ENCODE measurements around the gene RAB1A. TPM values are rescaled to one million over a fixed set of nuclear protein-coding genes. Genes with fewer than 3 reads are reported as not detected.

The RAB1A gene
- total and polyA plus RNA-seq, 9 of the 15 experiments (the other 6 are each of a cell fraction or from before 2014, with no cell fraction given): 43.8 to 163 (median 67.7) TPM

DNA sequence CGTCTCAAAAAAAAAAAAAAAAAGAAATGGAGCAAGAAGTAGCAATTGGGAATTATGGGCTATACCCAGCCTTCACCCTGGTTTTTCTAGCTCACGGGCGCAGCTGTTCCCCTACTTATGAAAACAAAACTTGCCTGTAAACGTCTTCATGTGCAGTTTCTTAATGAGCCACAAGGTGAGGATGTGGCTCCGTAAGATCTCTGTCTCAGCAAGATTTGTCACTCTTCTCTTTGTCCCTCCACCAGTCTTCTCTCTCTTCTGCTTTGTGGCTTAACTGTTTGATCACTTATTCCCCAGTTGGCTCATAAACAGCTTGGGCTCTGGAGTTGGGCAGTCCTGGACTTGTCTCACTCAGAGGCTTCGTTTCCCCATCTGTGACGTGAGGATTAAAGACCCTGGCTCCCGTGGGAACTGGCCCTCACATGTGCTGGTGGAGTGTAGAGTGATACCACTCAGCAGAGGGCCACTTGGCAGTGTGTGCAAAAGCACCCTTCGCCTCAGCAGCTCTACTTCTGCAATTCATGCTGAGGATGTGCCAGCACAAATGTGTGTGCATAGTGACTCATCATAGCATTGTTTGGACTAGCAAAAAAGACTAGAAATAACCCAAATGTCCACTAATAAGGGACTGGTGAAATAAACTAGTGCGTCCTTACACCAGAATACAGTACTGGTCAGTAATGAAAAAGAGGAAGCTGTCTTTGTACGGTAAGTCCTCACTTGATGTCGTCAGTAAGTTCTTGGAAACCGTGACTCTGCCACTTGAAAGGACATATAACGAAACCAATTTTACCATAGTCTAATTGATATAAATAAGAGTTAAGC lies 65.0 kb downstream of the RAB1A start (continued):
- TF ChIP-seq ZNF668 (CRISPR knock-in tag; IDR thresholded peaks at IDR 0.05): no peak
- TF ChIP-seq ZNF696 (CRISPR knock-in tag; conservative IDR thresholded peaks at IDR 0.05): no peak
- TF ChIP-seq, protein P1, sequence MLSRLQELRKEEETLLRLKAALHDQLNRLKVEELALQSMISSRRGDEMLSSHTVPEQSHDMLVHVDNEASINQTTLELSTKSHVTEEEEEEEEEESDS (CRISPR knock-in tag; IDR thresholded peaks at IDR 0.05): no peak
- TF ChIP-seq ZNF644 (tag; IDR thresholded peaks at IDR 0.05; ENCODE audit: low read depth): no peak
- no peak for TF ChIP-seq ZNF347 (CRISPR knock-in tag; IDR thresholded peaks at IDR 0.05; ENCODE audit: low read depth)
- no peak for TF ChIP-seq TBL1XR1 (IDR thresholded peaks at IDR 0.05; ENCODE audit: low read length in 2 of 2)
- TF ChIP-seq, protein P2, sequence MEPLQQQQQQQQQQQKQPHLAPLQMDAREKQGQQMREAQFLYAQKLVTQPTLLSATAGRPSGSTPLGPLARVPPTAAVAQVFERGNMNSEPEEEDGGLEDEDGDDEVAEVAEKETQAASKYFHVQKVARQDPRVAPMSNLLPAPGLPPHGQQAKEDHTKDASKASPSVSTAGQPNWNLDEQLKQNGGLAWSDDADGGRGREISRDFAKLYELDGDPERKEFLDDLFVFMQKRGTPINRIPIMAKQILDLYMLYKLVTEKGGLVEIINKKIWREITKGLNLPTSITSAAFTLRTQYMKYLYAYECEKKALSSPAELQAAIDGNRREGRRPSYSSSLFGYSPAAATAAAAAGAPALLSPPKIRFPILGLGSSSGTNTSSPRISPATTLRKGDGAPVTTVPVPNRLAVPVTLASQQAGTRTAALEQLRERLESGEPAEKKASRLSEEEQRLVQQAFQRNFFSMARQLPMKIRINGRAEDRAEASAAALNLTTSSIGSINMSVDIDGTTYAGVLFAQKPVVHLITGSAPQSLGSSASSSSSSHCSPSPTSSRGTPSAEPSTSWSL (CRISPR knock-in tag; IDR thresholded peaks at IDR 0.05; ENCODE audit: borderline replicate concordance): no peak
- no peak for TF ChIP-seq U2AF1 (optimal IDR thresholded peaks at IDR 0.05; ENCODE audit: low read depth, low read length)
- TF ChIP-seq, protein P3, sequence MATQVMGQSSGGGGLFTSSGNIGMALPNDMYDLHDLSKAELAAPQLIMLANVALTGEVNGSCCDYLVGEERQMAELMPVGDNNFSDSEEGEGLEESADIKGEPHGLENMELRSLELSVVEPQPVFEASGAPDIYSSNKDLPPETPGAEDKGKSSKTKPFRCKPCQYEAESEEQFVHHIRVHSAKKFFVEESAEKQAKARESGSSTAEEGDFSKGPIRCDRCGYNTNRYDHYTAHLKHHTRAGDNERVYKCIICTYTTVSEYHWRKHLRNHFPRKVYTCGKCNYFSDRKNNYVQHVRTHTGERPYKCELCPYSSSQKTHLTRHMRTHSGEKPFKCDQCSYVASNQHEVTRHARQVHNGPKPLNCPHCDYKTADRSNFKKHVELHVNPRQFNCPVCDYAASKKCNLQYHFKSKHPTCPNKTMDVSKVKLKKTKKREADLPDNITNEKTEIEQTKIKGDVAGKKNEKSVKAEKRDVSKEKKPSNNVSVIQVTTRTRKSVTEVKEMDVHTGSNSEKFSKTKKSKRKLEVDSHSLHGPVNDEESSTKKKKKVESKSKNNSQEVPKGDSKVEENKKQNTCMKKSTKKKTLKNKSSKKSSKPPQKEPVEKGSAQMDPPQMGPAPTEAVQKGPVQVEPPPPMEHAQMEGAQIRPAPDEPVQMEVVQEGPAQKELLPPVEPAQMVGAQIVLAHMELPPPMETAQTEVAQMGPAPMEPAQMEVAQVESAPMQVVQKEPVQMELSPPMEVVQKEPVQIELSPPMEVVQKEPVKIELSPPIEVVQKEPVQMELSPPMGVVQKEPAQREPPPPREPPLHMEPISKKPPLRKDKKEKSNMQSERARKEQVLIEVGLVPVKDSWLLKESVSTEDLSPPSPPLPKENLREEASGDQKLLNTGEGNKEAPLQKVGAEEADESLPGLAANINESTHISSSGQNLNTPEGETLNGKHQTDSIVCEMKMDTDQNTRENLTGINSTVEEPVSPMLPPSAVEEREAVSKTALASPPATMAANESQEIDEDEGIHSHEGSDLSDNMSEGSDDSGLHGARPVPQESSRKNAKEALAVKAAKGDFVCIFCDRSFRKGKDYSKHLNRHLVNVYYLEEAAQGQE (IDR thresholded peaks at IDR 0.05; ENCODE audit: borderline replicate concordance): peak; percentile 76
- TF ChIP-seq, protein P3 (CRISPR knock-in tag; IDR thresholded peaks at IDR 0.05; ENCODE audit: low read depth): no peak
- TF ChIP-seq ZNF274 (IDR thresholded peaks at IDR 0.05; ENCODE audit: borderline replicate concordance, low read depth, low read length): no peak
- no peak for TF ChIP-seq CBFB (CRISPR knock-in tag; IDR thresholded peaks at IDR 0.05)
- TF ChIP-seq, protein P4, sequence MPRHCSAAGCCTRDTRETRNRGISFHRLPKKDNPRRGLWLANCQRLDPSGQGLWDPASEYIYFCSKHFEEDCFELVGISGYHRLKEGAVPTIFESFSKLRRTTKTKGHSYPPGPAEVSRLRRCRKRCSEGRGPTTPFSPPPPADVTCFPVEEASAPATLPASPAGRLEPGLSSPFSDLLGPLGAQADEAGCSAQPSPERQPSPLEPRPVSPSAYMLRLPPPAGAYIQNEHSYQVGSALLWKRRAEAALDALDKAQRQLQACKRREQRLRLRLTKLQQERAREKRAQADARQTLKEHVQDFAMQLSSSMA (CRISPR knock-in tag; IDR thresholded peaks at IDR 0.05): no peak
- no peak for TF ChIP-seq HMG20B (CRISPR knock-in tag; IDR thresholded peaks at IDR 0.05)
- TF ChIP-seq RAD51 (IDR thresholded peaks at IDR 0.05; ENCODE audit: borderline replicate concordance, low read depth): no peak
- TF ChIP-seq, protein P5, sequence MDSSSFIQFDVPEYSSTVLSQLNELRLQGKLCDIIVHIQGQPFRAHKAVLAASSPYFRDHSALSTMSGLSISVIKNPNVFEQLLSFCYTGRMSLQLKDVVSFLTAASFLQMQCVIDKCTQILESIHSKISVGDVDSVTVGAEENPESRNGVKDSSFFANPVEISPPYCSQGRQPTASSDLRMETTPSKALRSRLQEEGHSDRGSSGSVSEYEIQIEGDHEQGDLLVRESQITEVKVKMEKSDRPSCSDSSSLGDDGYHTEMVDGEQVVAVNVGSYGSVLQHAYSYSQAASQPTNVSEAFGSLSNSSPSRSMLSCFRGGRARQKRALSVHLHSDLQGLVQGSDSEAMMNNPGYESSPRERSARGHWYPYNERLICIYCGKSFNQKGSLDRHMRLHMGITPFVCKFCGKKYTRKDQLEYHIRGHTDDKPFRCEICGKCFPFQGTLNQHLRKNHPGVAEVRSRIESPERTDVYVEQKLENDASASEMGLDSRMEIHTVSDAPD (CRISPR knock-in tag; IDR thresholded peaks at IDR 0.05): no peak

Measured in K562 (cell line).